Activated CD4-positive, alpha-beta T cell treated with anti-CD3 and anti-CD28 coated beads for 24 hours (primary cell): Measurements from ENCODE around the gene RELT.
A peak's percentile ranks its signal among the peaks of the same experiment; 100 is the strongest.

ENCODE experiments used
- DNase-seq, 2 donors: peaks; one replicate each; pipeline ENCODE4 v3.0.0-alpha.2; 2020; ENCODE audit warnings: low read depth in 2 of 2

The RELT gene, protein sequence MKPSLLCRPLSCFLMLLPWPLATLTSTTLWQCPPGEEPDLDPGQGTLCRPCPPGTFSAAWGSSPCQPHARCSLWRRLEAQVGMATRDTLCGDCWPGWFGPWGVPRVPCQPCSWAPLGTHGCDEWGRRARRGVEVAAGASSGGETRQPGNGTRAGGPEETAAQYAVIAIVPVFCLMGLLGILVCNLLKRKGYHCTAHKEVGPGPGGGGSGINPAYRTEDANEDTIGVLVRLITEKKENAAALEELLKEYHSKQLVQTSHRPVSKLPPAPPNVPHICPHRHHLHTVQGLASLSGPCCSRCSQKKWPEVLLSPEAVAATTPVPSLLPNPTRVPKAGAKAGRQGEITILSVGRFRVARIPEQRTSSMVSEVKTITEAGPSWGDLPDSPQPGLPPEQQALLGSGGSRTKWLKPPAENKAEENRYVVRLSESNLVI

DNA sequence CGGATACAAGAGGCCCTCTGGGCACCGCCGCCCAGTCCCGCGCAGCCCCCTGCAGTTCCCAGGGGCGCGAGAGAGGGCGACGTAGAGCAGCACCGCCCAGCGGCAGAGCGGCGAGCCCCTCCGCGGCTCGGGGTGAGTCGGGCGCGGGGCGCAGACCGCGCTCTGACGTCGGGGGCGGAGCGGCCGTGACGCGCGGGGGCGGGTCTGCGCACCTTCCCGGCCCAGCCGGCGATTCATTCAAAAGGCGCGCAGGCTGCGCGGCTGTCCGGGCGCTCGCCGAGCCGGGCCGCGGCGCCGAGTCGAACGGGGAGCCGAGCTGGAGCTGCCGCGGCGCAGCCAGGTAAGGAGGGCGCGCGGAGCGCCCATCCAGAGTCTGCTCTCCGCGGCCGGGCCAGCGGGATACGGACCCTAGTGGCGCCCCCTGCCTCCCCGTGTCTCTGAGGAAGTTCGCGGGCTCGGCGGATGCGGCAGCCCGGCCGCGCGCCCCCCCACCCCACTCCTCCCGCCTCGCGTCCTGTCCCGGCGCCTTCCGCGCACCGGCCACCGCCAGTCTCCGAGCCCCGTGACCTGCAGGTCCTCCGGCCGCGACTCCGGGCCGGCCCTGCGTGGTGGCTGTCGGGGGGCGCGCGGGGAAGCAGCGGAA lies at the start of gene RELT:
Gene RELT (plus strand): TSS at position 240 of the 643 bp plus-strand sequence. CDS start 12,738 bp downstream, outside the sequence.
- DNase-seq: peak; percentile 91 to 94

DNA sequence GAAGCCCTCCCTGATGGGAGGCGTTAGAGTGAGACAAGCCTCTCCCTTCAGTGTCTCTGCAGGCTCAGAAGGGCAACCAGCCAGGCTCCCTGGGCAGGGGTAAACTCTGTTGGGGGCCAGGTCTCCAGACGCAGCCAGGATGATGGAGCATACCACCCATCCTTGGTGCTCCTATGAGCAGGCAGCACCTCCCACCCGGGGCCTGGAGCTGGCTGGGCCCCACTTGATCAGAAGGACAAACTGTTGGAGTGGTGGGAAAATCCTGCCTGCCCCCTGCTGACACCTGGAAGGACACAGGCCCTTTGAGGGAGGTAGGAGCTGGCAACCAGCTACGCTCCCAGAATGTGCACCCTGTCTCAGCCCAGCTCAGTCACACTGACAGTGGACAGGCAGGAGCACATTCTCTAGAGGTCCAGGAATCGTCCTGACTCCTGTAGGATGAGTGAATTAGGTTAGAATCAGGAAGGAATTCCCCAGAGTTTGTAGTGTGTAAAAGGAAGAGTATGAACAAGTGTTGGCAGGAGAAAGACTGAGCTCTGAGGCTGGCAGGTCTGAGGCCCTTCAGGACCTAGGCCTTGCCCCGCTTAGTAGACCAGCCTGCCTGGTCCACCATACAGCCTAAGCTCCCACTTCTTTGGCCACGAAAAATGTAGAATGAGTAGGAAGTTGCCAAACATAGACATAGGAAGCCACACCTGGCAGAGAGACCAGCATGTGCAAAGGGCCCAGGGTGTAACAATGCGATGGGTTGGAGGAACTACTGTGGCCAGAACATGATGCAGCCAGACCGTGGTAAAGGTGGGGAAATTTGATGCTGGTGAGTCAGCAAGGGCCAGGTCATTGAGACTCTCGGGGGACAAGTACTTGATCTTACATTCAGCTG lies 49.0 kb upstream of the RELT start:
- DNase-seq: no peak

DNA sequence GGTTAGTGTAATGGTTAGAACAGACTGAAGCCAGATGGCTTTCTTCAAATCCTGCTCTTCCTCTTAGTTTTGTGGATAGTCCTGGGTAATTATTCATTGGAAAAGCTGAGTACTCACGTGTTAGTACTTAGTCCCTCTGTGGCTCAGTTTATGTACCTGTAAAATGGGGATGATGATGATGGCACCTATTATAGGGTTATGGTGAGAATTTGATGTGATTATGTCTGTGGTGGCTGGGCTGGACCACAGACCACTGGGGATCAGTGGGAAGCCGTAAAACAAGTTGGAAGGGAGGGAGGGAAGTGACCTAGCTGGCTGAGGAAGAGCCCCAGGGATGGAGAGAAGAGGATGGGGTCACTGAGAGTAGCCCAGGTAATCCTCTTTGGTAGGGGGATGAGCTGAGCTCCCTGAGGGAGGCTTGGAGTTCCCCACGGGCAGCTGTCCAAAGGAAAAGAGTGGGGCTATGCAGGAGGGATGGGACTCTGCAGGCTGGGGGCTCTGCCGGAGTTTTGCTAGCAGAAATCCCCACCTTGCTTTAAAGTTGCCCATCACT lies 48.3 kb upstream of the RELT start:
- no peak for DNase-seq

DNA sequence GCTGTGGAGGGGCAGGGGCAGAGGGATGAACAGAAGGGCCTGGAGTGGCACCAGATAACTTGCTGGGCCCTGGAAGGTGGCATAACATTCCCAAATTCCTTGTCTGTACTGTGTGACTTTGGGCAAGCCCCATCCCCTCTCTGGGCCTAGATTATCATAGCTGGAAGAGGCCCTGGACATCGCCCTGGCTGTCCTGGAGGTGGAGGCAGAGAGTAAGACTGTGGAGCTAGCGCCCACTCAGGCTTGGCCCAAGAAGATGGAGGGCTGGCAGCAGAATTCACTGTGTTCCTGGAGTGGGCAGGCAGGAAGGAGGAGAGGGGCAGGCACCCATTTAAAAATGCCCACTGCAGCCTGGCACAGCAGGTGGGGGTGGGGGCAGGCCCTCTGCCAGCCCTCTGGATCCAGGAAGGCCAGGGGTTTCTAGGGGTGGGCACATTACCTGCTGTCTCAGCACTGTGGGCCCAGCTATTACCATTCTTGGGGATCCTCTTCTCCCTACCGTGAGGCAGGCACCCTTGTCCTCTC lies 45.6 kb upstream of the RELT start:
- DNase-seq: no peak

DNA sequence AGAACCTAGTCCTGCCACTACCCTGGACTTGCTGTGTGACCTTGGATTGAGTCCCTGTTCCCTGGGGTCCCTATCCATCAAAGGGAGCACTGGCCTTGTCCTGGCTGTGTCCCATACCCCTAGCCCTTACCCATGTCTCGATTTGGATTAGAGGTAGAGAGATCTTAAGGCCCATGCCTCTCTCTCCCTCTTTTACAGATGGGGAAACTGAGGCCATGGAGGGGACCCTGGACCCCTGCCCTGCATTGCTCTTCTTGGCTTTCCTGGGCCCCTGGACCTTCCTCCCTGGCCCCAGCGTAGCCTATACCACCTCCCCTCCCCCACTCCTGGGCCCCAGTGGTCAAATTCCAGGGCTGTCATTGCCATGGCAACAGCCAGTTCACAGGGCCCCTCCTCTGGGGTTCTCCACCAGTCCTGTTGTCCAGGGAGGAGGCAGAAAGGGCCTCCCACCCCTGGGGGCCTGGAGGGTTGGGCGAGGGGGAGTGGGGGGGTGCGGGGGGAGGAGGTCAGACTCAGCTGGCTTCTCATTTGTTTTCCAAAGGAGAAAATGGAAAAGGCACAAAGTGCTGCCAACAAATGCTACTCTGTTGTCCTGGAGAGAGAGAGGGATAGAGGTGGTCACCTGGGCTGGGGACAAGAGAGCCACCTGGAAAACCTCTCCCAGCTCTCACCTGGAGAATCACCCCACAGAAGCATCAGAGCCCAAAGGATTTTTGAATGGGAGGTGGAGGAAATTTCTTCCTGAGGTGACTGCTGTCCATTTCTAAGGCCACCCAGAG lies 44.9 kb upstream of the RELT start:
- no peak for DNase-seq

DNA sequence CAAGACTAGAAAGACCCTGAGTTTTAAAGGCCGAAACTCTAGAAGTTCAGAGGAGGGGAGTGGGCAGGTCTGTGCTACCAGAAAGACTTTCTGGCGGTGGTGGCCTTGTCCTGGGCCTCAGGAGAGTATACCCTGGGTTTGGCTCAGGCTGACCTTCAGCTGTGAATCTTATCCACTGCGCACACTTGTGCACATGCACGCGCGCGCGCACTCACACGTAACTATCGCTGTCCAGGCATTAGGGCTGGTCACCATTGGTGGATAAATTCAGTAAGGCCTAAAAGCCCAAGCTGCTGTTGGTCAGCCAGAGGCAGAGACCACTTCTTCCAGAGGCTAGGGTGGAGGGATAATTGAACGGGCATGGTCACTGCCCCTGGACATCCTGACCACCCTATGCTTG lies 43.0 kb upstream of the RELT start:
- DNase-seq: no peak

DNA sequence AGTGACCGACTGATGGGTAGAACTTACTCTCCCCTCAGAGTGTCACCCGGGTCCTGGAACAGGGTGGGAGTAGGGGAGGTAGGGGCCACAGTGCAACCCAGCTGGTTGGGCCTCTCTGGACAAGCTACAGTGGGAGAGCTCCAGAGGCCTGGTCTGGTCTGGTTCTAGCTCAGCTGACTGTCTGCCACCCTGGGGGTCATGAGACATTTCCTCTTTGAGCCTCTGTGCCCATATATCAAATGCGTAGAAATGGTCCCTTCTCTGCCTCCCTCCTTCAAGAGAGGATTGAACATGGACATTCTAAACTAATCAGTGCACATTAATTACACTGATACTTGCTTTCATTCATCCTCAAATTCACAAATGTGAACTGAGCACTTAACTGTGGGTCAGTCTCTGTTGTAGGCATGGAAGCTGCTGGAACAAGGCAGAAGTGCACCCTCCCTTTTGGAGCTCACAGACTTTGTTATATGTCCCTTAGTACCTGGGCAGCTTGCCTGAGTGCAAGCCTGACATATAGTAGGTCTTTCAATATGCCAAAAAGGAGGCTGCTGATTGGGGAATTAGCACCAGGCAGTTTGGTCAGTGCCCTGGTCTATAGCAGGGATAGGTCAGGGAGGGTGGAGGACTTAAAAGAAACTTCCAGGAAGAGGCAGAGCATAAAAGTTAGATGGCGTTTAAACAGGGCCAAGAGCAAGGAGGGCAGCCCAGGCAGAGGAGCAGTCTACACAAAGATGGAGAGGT lies 42.4 kb upstream of the RELT start:
- no peak for DNase-seq

DNA sequence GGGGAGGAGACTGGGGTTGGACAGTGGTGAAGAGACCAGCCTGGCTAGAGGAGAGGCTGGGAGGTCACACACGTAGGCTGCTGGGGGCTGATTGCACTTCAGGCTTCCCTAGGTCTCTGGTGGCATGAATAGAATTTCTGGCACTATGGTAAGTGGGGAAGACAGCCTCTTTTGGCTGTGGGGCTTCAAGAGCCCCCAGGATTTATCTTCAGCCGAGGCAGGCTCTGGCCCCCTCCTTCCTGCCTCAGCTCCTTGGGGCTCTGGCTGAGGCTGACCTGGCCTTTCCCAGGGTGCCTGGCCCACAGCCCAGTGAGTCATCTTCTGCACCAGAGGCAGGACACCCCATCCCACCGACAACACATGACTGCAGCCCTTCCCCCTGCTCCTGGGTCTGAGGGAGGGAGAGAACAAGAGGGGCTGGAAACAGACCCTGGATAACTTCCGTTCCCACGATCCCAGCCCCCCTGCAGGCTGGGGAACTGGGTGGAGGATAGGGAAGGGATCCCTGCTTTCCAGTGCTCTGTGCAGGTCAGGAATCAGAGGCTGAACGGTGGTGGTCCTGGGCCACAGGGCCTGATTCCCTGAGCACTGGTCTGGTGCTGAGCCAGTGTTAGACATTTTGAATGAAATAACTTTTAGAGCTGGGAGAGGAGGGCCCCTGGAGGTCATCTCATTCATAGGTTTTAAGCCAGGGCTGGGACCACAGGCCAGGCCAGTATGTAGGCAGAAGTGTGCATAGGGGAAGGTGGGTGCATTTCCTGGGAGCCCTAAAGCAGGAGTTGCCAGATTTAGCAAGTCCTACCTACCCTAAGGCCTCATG lies 41.6 kb upstream of the RELT start:
- DNase-seq: no peak

DNA sequence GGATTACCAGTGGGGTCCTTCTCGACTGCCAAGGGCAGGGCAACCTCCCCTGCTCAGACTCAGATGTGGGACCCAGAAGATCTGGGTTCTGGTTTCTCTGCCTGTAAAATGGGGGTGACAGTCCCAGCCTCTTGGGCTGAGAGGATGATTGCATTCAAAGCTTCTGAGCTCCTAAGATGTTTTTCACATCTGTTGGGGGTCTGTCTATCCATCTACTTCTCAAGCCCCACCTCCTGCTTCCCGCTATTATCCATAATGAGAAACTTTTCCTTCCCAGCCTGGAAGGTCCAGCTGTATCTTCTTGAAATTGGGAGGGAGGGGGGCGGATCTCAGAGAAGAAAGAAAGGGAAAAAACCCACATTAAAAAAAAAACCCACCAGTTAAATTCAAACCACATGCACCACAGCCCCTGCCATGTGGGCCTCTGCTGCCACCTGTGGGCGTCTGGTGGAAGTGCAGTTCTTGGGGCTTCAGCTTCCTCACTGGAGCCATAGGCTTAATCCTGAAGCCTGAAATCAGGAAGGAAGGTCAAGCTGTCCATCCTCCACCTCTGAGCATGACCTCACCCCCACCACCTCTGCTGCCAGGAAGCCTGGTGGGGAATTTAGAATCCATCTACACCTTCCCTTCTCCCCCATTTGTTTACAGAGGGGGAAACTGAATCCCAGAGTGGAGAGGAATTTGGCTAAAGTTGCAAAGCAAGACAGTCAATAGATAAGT lies 40.8 kb upstream of the RELT start:
- DNase-seq: peak; percentile 69 to 76

DNA sequence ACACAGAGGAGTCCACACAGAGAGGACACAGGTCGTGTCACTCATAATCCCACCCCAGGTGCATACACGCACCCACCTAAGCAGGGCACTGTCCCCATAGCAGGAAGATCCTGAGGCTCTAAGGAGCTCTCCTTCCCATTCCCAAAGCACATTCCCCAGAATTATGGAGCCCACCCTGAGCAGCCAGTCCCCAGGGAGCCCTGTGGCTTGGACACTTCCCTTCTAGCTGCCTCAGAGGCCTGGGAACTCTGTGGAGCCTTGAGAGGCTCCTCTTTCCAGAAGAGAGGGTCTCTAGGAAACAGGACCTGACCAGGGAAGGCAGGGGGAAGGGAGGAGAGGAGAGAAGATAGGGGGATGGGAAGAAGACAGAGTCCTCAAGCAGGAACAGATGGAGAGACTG lies 38.4 kb upstream of the RELT start:
- DNase-seq: no peak

DNA sequence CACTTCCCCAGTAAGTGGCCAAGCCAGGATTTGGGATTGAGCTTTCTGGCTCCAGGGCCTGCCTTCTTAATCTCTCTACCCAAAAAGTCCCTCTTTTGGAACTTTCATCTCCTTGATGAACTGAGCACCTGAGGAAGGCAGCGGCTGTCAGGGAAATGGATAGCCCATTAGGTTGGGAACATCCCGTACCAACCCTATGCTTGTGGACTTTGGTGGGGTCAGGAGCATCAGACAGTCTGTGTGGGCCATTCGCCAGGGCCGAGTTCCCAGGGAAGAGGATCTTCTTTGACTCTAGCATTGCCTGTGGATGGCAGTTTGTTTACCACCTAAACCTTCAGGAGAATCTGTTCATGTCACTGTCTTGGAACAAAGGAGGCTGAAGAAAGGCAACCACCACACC lies 37.9 kb upstream of the RELT start:
- DNase-seq: no peak

DNA sequence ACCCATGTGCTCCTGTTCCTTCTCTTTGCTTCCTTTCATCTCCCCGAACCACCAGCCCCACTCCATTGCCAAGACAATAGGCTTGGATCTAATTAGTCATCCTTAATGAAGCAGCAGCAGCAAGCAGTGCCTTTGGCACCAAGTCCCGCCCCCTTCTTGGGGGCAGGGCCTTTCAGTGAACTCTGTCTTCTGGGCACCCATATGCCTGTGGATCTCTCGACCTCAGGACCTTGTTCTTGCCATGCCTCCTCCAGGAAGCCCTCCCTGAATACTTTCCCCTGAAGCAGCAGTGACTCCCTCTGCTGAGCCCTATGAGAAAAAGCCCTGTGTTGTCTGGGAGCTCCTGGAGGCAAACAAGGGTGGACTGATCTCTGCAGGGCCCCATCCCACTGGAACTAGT lies 36.0 kb upstream of the RELT start:
- DNase-seq: no peak

DNA sequence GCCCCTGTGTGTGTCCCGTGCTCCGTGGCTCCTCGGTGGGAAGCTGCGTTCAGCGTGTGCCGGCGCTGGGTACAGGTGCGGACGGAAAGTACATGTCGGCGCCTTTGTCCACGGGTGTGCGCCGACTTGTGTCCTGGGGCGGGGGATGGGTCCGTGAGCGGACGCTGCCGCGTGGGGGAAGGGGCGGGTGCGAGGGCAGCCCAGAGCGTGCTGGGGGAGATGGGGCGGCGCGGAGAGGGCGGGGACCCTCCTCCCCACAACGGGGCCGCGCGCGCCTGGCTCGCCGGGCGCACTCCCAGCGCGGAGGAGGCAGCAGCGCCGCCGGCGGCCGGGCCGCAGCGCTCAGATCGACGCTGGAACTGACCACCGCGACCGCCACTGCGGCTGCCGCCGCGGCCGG lies 33.6 kb upstream of the RELT start:
- no peak for DNase-seq

DNA sequence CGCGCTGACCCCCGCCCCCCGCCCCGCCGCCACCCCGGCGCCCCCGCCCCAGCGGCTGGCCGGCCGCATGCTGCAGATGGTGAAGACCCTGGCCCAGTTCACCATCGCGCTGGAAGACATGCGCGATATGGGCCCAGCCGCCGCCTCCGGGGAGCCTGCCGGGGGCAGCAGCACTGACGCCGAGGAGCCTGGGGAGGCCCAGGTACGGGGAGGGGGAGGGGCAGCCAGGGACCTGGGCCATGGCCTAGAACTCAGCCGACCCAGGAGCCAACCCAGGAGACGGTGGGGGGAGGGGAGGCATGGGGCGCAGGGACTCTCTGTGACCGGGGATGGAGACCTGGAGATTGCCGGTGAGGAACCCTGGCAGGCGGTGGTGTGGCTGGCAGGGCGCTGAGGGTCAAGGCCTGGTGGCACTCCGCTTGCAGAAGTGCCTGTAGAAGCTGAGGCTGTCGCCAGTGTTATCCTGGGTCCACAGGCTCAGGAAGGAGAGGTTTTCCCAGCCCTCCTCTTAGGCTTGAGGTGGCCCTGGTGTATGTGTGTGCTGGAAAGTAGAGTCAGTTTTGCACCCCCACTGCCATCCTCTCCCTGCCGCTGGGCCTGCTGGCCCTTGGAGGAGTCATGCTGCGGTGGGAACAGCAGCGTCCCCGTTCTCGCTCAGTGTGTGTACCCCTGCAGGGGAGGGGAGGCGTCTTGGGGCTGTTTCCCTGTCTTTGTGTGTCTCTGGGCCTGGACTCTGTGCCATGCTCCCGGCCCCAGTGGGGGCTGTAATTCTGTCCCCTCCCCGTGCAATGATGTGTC lies 32.9 kb upstream of the RELT start:
- no peak for DNase-seq

DNA sequence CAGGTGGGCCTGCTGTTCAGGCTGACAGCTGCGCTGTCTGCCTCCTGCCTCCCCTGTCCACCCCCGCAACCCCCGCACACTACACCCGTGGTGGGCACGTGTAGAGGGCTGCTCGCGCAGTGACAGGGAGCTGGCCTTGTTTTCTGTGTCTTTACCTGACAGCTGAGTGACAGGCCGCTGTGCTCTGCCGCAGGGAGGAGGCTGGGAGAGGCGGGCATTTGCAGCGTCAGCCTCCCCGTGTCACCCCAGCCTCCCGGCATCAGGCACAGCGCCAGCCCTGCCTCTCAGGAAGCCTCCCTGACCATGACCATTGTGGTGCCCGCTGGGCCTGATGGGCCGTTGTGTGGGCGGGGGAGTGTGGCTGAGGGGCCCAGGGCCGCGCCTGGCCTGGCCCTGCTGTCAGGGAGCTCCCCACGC lies 32.0 kb upstream of the RELT start:
- DNase-seq: no peak

DNA sequence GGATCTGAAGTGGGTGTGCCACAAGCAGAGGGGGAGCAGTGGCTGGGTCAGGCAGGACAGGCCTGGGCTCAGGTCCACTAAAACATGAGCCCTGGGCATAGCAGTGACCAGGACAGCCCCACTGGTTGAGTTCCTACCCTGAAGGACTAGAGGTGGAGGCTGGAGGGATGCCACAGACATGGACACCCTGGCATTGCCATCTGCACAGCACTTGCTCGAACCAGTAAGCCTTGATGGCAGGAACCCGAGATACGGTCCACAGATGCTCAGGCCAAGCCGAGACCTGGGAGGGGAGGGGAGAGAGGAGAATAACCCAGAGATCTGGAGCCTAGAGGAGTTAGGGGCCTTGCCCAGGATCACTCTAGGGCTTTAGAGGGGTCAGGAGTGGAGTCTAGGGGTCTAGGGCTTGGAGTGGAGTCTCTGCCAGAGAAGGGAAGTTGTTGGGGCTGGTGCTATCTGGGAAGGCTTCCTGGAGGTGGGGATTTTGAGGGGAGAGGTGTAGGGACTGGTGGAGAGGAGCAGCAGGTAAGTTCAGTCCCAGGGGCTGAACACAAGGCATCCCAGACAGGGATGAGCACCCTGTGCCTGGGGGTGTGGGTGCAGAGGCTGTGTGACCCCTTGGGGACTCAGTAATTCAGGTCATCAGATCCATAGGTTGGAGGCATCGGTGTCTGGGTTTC lies 30.6 kb upstream of the RELT start:
- no peak for DNase-seq

DNA sequence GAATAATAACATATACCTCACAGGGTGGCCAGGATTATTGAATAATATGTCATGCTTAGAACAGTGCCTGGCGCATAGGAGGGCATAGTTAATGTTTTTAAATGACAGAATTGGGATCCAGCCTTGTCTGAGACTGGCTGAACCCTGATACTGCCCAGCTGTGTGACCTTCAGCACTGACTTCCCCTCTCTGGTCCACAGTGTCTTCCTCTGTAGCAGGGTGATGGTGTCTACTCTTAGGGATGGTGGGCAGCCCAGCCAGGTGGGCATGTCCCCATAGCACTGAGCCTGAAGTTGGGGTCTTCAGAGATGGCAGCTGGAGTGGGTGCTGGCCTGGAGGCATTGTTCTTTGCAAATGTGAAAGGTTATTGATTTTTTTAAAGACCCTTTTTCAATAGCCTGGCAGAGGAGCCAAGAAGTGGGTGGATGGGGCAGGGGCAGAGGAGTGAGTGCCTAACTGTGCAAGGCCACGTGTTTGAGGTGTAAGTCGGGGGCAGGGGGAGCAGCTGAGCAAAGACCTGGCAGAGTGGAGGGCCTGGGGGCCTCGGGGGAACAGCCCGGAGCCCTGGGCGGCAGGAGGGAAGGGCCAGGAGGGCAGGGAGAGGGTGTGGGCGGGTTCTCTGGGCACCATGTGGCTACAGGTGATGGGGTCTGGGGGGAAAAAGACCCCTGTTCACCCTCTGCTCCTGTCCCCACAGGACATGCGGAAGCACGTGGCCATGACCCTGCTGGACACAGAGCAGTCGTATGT lies 29.8 kb upstream of the RELT start:
- DNase-seq: no peak
